Tibial nerve (tissue), 4 donors: ENCODE measurements around the gene CEP97.

Source experiments
- EP300 ChIP-seq, 2 donors: sonication (generic); formaldehyde crosslinking; IDR thresholded peaks; one replicate each; pipeline ENCODE4 v1.6.1; 2017; ENCODE audit warnings: antibody characterized with exemption in 2 of 2, mild to moderate bottlenecking in 1 of 2
- POLR2A ChIP-seq, 2 donors: fragments of 450-650 bp; IDR thresholded peaks; one replicate each; pipeline ENCODE4 v1.6.1; 2017; ENCODE audit warnings: antibody characterized with exemption in 2 of 2, mild to moderate bottlenecking in 2 of 2, moderate library complexity in 2 of 2
- TF ChIP-seq, protein P1 (sequence below), 5 experiments: fragments of 200-600 bp in 3 of 5; fragments of 450-650 bp in 2 of 5; sonication (generic) in 3 of 5; IDR thresholded peaks; one replicate each; pipeline ENCODE4 v1.5.1; 2016 to 2019; ENCODE audit warnings: antibody characterized with exemption in 5 of 5, mild to moderate bottlenecking in 3 of 5, moderate library complexity in 2 of 5

DNA sequence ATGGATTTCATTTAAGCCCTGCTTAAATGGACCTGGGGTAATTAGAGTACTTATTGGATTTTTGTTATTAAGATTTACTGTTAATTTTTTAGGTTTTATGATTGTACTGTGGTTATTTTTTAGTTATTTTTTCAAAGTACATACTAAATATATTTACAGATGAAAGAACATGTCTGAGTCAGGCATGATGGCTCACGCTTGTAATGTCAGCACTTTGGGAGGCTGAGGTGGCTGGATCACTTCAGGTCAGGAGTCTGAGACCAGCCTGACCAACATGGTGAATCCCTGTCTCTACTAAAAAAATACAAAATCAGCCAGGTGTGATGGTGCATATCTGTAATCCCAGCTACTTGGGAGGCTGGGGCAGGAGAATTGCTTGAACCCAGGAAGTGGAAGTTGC lies 21.7 kb upstream of the CEP97 start:
- TF ChIP-seq, protein P1, sequence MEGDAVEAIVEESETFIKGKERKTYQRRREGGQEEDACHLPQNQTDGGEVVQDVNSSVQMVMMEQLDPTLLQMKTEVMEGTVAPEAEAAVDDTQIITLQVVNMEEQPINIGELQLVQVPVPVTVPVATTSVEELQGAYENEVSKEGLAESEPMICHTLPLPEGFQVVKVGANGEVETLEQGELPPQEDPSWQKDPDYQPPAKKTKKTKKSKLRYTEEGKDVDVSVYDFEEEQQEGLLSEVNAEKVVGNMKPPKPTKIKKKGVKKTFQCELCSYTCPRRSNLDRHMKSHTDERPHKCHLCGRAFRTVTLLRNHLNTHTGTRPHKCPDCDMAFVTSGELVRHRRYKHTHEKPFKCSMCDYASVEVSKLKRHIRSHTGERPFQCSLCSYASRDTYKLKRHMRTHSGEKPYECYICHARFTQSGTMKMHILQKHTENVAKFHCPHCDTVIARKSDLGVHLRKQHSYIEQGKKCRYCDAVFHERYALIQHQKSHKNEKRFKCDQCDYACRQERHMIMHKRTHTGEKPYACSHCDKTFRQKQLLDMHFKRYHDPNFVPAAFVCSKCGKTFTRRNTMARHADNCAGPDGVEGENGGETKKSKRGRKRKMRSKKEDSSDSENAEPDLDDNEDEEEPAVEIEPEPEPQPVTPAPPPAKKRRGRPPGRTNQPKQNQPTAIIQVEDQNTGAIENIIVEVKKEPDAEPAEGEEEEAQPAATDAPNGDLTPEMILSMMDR (IDR thresholded peaks at IDR 0.05), result no peak
- TF ChIP-seq POLR2A (IDR thresholded peaks at IDR 0.05) (no peak), EP300 (IDR thresholded peaks at IDR 0.05) (no peak)
